ENCODE results near the gene SYP. TPM values are rescaled to one million over a fixed set of nuclear protein-coding genes. Genes with fewer than 3 reads are reported as not detected.

SYP gene
- total RNA-seq, 1 experiment from 2014 or later, result 0.75 TPM

GRCh38 chrX:49214416-49214815 lies 14.4 kb upstream of the SYP start:
- H3K36me3 Mint-ChIP-seq (ENCODE audit: insufficient read depth, unreplicated experiment), result no peaks in the 10 kb centered on the region
- no TSS peak for BruUV-seq (replicated peaks)
- ChIA-PET POLR2A (no interaction called here), CTCF (interaction anchor here (0.9 kb wide), 1 partner anchor 25 kb away, joined by 5 read pairs; no protein-coding TSS in a partner anchor)
- H3K9me3 Mint-ChIP-seq (ENCODE audit: unreplicated experiment), result peaks cover 12% of the 10 kb centered on the region
- no peaks in the 10 kb centered on the region for H3K4me1 Mint-ChIP-seq (ENCODE audit: insufficient read depth, unreplicated experiment)
- H3K27ac Mint-ChIP-seq (ENCODE audit: low read depth, unreplicated experiment), result no peak overlapping the region
- H3K4me3 Mint-ChIP-seq (ENCODE audit: unreplicated experiment), result no peak overlapping the region
- H3K27me3 Mint-ChIP-seq (ENCODE audit: insufficient read depth, unreplicated experiment), result peaks cover 5% of the 10 kb centered on the region
- TF ChIP-seq CTCF (IDR thresholded peaks at IDR 0.05; ENCODE audit: unreplicated experiment), result no peak
- intact Hi-C loops (cut with micrococcal nuclease), result no loop called here
- no peak for DNase-seq (ENCODE audit: unreplicated experiment)

GRCh38 chrX:49212861-49213260 lies 12.9 kb upstream of the SYP start:
- TF ChIP-seq CTCF (IDR thresholded peaks at IDR 0.05; ENCODE audit: unreplicated experiment), result no peak
- POLR2A ChIA-PET, result no interaction called here
- Mint-ChIP-seq H3K4me1 (ENCODE audit: insufficient read depth, unreplicated experiment) (no peaks in the 10 kb centered on the region), H3K4me3 (ENCODE audit: unreplicated experiment) (no peak overlapping the region), H3K27me3 (ENCODE audit: insufficient read depth, unreplicated experiment) (no peaks in the 10 kb centered on the region), H3K27ac (ENCODE audit: low read depth, unreplicated experiment) (no peak overlapping the region), H3K9me3 (ENCODE audit: unreplicated experiment) (peaks cover 12% of the 10 kb centered on the region), H3K36me3 (ENCODE audit: insufficient read depth, unreplicated experiment) (no peaks in the 10 kb centered on the region)
- intact Hi-C loops (cut with micrococcal nuclease), result no loop called here
- BruUV-seq (replicated peaks), result no TSS peak
- no peak for DNase-seq (ENCODE audit: unreplicated experiment)
- CTCF ChIA-PET, result interaction anchor here (0.7 kb wide), 1 partner anchor 780 kb away, joined by 3 read pairs; no protein-coding TSS in a partner anchor

- no peaks in the 10 kb centered on the region for H3K4me1 Mint-ChIP-seq (ENCODE audit: insufficient read depth, unreplicated experiment)
- intact Hi-C loops (cut with micrococcal nuclease), result no loop called here
- no peak for DNase-seq (ENCODE audit: unreplicated experiment)
- ChIA-PET POLR2A (no interaction called here), CTCF (interaction anchor here (0.7 kb wide), 1 partner anchor 779 kb away, joined by 3 read pairs; no protein-coding TSS in a partner anchor)
- BruUV-seq (replicated peaks), result no TSS peak
- H3K36me3 Mint-ChIP-seq (ENCODE audit: insufficient read depth, unreplicated experiment), result no peaks in the 10 kb centered on the region
- H3K4me3 Mint-ChIP-seq (ENCODE audit: unreplicated experiment), result no peak overlapping the region
- no peaks in the 10 kb centered on the region for H3K27me3 Mint-ChIP-seq (ENCODE audit: insufficient read depth, unreplicated experiment)
- no peak for TF ChIP-seq CTCF (IDR thresholded peaks at IDR 0.05; ENCODE audit: unreplicated experiment)
- peaks cover 12% of the 10 kb centered on the region for H3K9me3 Mint-ChIP-seq (ENCODE audit: unreplicated experiment)
- no peak overlapping the region for H3K27ac Mint-ChIP-seq (ENCODE audit: low read depth, unreplicated experiment)
These were observed 12.2 kb upstream of the SYP start for GRCh38 chrX:49212209-49212608.

- Mint-ChIP-seq H3K4me1 (ENCODE audit: insufficient read depth, unreplicated experiment) (no peaks in the 10 kb centered on the region), H3K4me3 (ENCODE audit: unreplicated experiment) (no peak overlapping the region), H3K27ac (ENCODE audit: low read depth, unreplicated experiment) (no peak overlapping the region), H3K9me3 (ENCODE audit: unreplicated experiment) (peaks cover 12% of the 10 kb centered on the region), H3K36me3 (ENCODE audit: insufficient read depth, unreplicated experiment) (no peaks in the 10 kb centered on the region), H3K27me3 (ENCODE audit: insufficient read depth, unreplicated experiment) (no peaks in the 10 kb centered on the region)
- no TSS peak for BruUV-seq (replicated peaks)
- intact Hi-C loops (cut with micrococcal nuclease), result no loop called here
- ChIA-PET CTCF (no interaction called here), POLR2A (no interaction called here)
- no peak for DNase-seq (ENCODE audit: unreplicated experiment)
- TF ChIP-seq CTCF (IDR thresholded peaks at IDR 0.05; ENCODE audit: unreplicated experiment), result no peak
These were observed 11.1 kb upstream of the SYP start for GRCh38 chrX:49211074-49211473.

Data from MCF 10A (cell line).